B cell (primary cell): ENCODE measurements around the gene FLII. TPM values are rescaled to one million over a fixed set of nuclear protein-coding genes. Genes with fewer than 3 reads are reported as not detected.

Experiments used
- ATAC-seq: fragments of 200-7000 bp; cut with Tn5 transposase; one replicate; pipeline ENCODE4 v1.10.0; 2021; ENCODE audit warnings: low read depth, mild to moderate bottlenecking, moderate number of reproducible peaks, moderate library complexity
- CTCF ChIA-PET: fragments of 350-600 bp; sonication (Branson Sonifier 250); formaldehyde crosslinking; loops from one replicate; lab custom pipeline; 2021; ENCODE audit warnings: antibody characterized with exemption, inconsistent platforms; lab: Charles Lee
- POLR2A ChIA-PET: fragments of 350-600 bp; sonication (Branson Sonifier 250); formaldehyde crosslinking; loops from one replicate; lab custom pipeline; 2021; ENCODE audit warnings: antibody characterized with exemption; lab: Charles Lee
- DNase-seq: peaks from one replicate; pipeline ENCODE4 v3.0.0; 2013
- H2AFZ ChIP-seq: 2 replicates; pipeline ENCODE4 v1.6.1; 2012; ENCODE audit warnings: mild to moderate bottlenecking, low read depth, low read length; ENCODE audit not compliant: insufficient read depth, poor library complexity, severe bottlenecking
- H3K27ac ChIP-seq, 2 donors: 1 replicate in 1 of 2; 2 replicates in 1 of 2; pipeline ENCODE4 v1.5.1; 2012 to 2013; ENCODE audit warnings: low read length in 2 of 2, mild to moderate bottlenecking in 2 of 2, moderate library complexity in 1 of 2
- H3K27me3 ChIP-seq, 4 experiments: fragments of 200-600 bp in 1 of 4; sonication (generic) in 1 of 4; replicated peaks in 1 of 4; 1 replicate in 2 of 4; 2 replicates in 2 of 4; pipeline versions ENCODE4 v1.6.1 to v1.7.0; 2013 to 2016; ENCODE audit warnings: low read length in 3 of 4, mild to moderate bottlenecking in 2 of 4, mixed read lengths in 1 of 4, moderate library complexity in 1 of 4; ENCODE audit not compliant: insufficient read depth in 4 of 4, control insufficient read depth in 3 of 4; ENCODE audit errors: control extremely low read depth in 1 of 4
- H3K36me3 ChIP-seq, 2 experiments: replicated peaks in 1 of 2; 1 replicate in 1 of 2; 2 replicates in 1 of 2; pipeline versions ENCODE4 v1.6.1 to v1.7.1; 2013; ENCODE audit warnings: low read length in 1 of 2; ENCODE audit not compliant: insufficient read depth in 2 of 2, control insufficient read depth in 1 of 2; ENCODE audit errors: control extremely low read depth in 1 of 2, extremely low read depth in 1 of 2
- H3K4me1 ChIP-seq, 2 donors: fragments of 200-600 bp in 1 of 2; sonication (generic) in 1 of 2; 1 replicate in 1 of 2; 2 replicates in 1 of 2; pipeline versions ENCODE4 v1.5.1 to v1.6.1; 2013 to 2017; ENCODE audit warnings: low read length in 2 of 2; ENCODE audit not compliant: control insufficient read depth in 2 of 2, insufficient read depth in 2 of 2
- H3K4me2 ChIP-seq: replicated peaks from 2 replicates; pipeline ENCODE3; 2012; ENCODE audit warnings: mild to moderate bottlenecking, low read depth, low read length; ENCODE audit not compliant: poor library complexity, severe bottlenecking
- H3K4me3 ChIP-seq, 5 experiments: fragments of 200-600 bp in 1 of 5; sonication (generic) in 1 of 5; 1 replicate in 3 of 5; 2 replicates in 2 of 5; pipeline versions ENCODE4 v1.5.1 to v1.7.0; 2011 to 2016; ENCODE audit warnings: low read length in 4 of 5, mild to moderate bottlenecking in 4 of 5, low read depth in 2 of 5, control low read depth in 1 of 5, moderate library complexity in 1 of 5; ENCODE audit not compliant: insufficient read depth in 1 of 5; ENCODE audit errors: control extremely low read depth in 1 of 5, extremely low read depth in 1 of 5
- H3K79me2 ChIP-seq: fragments of 200-600 bp; sonication (generic); one replicate; pipeline ENCODE4 v1.6.0; 2016; ENCODE audit warnings: low read length; ENCODE audit not compliant: control insufficient read depth, insufficient read depth
- H3K9ac ChIP-seq: fragments of 200-600 bp; sonication (generic); 2 replicates; pipeline ENCODE4 v1.6.1; 2017; ENCODE audit warnings: mild to moderate bottlenecking, low read length, moderate library complexity
- H3K9me3 ChIP-seq, 3 donors: one replicate each; pipeline versions ENCODE4 v1.6.1 to v1.7.1; 2013; ENCODE audit warnings: low read length in 2 of 3; ENCODE audit not compliant: control insufficient read depth in 2 of 3, insufficient read depth in 1 of 3; ENCODE audit errors: control extremely low read depth in 1 of 3
- H4K20me1 ChIP-seq: 2 replicates; pipeline ENCODE4 v1.6.0; 2012; ENCODE audit warnings: mild to moderate bottlenecking, low read length; ENCODE audit not compliant: insufficient read depth, control insufficient read depth, poor library complexity, severe bottlenecking
- H3K27ac Mint-ChIP-seq: one replicate; pipeline ENCODE4 v1.8.0; 2021; ENCODE audit warnings: mixed read lengths
- H3K27me3 Mint-ChIP-seq: one replicate; pipeline ENCODE4 v1.8.0; 2021; ENCODE audit warnings: mixed read lengths
- H3K4me1 Mint-ChIP-seq: one replicate; pipeline ENCODE4 v1.8.0; 2021; ENCODE audit warnings: mixed read lengths
- H3K4me3 Mint-ChIP-seq: one replicate; pipeline ENCODE4 v1.8.0; 2021; ENCODE audit warnings: mixed read lengths
- H3K9me3 Mint-ChIP-seq: one replicate; pipeline ENCODE4 v1.8.0; 2022; ENCODE audit warnings: mixed read lengths; ENCODE audit not compliant: insufficient read depth
- EZH2 ChIP-seq: IDR thresholded peaks from 2 replicates; pipeline ENCODE4 v1.6.1; 2012; ENCODE audit warnings: borderline replicate concordance, low read depth, mild to moderate bottlenecking, moderate library complexity, low read length; ENCODE audit not compliant: insufficient read depth, poor library complexity, severe bottlenecking
- WGBS: methylation state at CpG from one replicate; pipeline ENCODE4 v1.1.5; 2013; ENCODE audit warnings: missing lambda C conversion rate; ENCODE audit not compliant: insufficient coverage; 5-methylcytosine and 5-hydroxymethylcytosine counted together
- intact Hi-C: fragments of 100-400 bp; cut with micrococcal nuclease; formaldehyde crosslinking; loops from one replicate; pipeline ENCODE4 v1.10.0; 2022
- polyA plus RNA-seq: library from polyadenylated mRNA; depleted of rRNA; stranded (reverse); fragments of >200 nt; gene quantifications from 2 replicates; pipeline ENCODE4 v1.2.3, GENCODE V29; 2012
- total RNA-seq, 2 donors: library from RNA; stranded (reverse); fragments of 120-200 nt in 1 of 2; gene quantifications; 1 replicate in 1 of 2; 2 replicates in 1 of 2; pipeline versions ENCODE4 v1.2.3 to v1.2.4, GENCODE V29; 2013 to 2022
- TF ChIP-seq, protein P1 (sequence below): fragments of 200-600 bp; IDR thresholded peaks from one replicate; pipeline ENCODE4 v1.8.0; 2022; ENCODE audit warnings: antibody characterized with exemption, mild to moderate bottlenecking

Gene FLII
- total and polyA plus RNA-seq, 2 donors (not counting 1 experiment from before 2014, with no cell fraction given) = 357 to 531 TPM

DNA sequence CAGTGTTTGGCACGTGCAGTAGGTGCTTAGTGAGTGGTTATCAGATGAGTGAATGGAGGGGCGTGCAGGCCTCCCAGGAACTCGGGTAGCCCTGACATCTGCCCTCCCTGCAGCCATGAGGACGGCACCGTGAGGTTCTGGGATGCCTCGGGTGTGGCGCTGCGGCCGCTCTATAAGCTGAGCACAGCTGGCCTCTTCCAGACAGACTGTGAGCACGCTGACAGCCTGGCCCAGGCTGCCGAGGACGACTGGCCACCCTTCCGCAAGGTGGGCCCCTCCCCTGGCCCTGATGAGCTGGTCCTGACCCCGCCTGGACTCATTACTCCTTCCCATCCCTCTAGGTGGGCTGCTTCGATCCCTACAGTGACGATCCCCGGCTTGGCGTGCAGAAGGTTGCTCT lies 22.0 kb downstream of the FLII start:
- Mint-ChIP-seq H3K27me3 (no peaks in the 10 kb centered on the region), H3K4me1 (no peaks in the 10 kb centered on the region), H3K27ac (no peak overlapping the region), H3K4me3 (no peak overlapping the region), H3K9me3 (no peaks in the 10 kb centered on the region)
- Histone ChIP-seq H3K36me3 (peaks cover 0 to 18% of the 10 kb centered on the region in 2 experiments), H3K9ac (no peak overlapping the region), H3K4me1 (no peaks in the 10 kb centered on the region), H3K9me3 (no peaks in the 10 kb centered on the region), H3K79me2 (no peaks in the 10 kb centered on the region), H3K27ac (no peak overlapping the region), H3K4me2 (no peak overlapping the region), H2AFZ (no peak overlapping the region), H4K20me1 (no peaks in the 10 kb centered on the region), H3K4me3 (no peak overlapping the region), H3K27me3 (no peaks in the 10 kb centered on the region)
- ChIA-PET POLR2A (no interaction called here), CTCF (no interaction called here)
- DNase-seq (no peak), ATAC-seq (no peak)
- 96% methylated on average over 18 of the region's 18 CpGs for WGBS
- intact Hi-C loops = no loop called here
- TF ChIP-seq, protein P1, sequence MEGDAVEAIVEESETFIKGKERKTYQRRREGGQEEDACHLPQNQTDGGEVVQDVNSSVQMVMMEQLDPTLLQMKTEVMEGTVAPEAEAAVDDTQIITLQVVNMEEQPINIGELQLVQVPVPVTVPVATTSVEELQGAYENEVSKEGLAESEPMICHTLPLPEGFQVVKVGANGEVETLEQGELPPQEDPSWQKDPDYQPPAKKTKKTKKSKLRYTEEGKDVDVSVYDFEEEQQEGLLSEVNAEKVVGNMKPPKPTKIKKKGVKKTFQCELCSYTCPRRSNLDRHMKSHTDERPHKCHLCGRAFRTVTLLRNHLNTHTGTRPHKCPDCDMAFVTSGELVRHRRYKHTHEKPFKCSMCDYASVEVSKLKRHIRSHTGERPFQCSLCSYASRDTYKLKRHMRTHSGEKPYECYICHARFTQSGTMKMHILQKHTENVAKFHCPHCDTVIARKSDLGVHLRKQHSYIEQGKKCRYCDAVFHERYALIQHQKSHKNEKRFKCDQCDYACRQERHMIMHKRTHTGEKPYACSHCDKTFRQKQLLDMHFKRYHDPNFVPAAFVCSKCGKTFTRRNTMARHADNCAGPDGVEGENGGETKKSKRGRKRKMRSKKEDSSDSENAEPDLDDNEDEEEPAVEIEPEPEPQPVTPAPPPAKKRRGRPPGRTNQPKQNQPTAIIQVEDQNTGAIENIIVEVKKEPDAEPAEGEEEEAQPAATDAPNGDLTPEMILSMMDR = no peak
- TF ChIP-seq EZH2 = no peak

DNA sequence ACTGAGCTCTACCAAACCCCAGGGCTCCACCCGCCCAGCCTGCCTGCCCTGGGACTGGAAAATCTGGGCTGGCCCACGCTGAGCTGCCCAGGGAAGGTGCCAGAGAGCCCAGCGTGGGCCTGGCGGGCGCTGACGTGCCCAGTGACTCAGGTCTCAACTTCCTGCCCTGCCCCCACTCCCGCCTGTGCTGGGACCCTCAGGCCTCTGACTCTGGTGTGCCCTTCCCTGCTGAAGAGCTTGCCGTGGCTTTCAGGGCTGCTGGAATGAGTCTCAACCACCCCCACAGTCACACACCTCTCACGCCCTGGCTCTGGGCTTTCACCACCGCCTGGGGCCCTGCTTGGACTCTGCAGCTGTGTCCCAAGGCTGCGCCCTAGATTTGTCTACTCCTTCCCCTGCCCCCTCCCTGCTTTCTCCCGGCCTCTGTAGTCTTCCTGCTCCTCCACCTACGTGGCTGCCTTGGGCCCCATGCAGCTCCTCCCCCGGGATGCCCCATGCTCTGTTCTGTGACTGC lies 22.7 kb downstream of the FLII start:
- Mint-ChIP-seq H3K27me3 (no peaks in the 10 kb centered on the region), H3K4me3 (no peak overlapping the region), H3K9me3 (no peaks in the 10 kb centered on the region), H3K27ac (no peak overlapping the region), H3K4me1 (no peaks in the 10 kb centered on the region)
- H4K20me1 ChIP-seq = no peaks in the 10 kb centered on the region
- H3K27ac ChIP-seq = no peak overlapping the region
- H3K4me2 ChIP-seq = no peak overlapping the region
- CTCF ChIA-PET = no interaction called here
- TF ChIP-seq, protein P1 = no peak
- no peak for TF ChIP-seq EZH2
- no peaks in the 10 kb centered on the region for H3K79me2 ChIP-seq
- WGBS = 85% methylated on average over 14 of the region's 14 CpGs
- H3K27me3 ChIP-seq = no peaks in the 10 kb centered on the region
- no peak overlapping the region for H3K4me3 ChIP-seq
- peaks cover 0 to 18% of the 10 kb centered on the region in 2 experiments for H3K36me3 ChIP-seq
- DNase-seq = no peak
- H2AFZ ChIP-seq = no peak overlapping the region
- ATAC-seq = no peak
- POLR2A ChIA-PET = no interaction called here
- H3K9ac ChIP-seq = no peak overlapping the region
- intact Hi-C loops = no loop called here
- no peaks in the 10 kb centered on the region for H3K9me3 ChIP-seq
- no peaks in the 10 kb centered on the region for H3K4me1 ChIP-seq
